Tibial artery (tissue), 4 donors: ENCODE data around the gene INPPL1.

Experiments
- DNase-seq, 2 donors: peaks; one replicate each; pipeline ENCODE4 v3.0.0-alpha.2; 2019
- H3K27ac ChIP-seq, 2 donors: fragments of 200-600 bp; sonication (generic) in 1 of 2; 1 replicate in 1 of 2; 2 replicates in 1 of 2; pipeline ENCODE4 v1.5.1; 2018 to 2019; ENCODE audit warnings: mild to moderate bottlenecking in 1 of 2
- H3K27me3 ChIP-seq, 2 donors: fragments of 200-600 bp; sonication (generic) in 1 of 2; one replicate each; pipeline versions ENCODE4 v1.5.1 to v1.6.0; 2016 to 2019
- H3K36me3 ChIP-seq, 3 donors: fragments of 200-600 bp; sonication (generic) in 2 of 3; one replicate each; pipeline ENCODE4 v1.5.1; 2016 to 2019; ENCODE audit warnings: mild to moderate bottlenecking in 2 of 3
- H3K4me1 ChIP-seq, 4 donors: fragments of 200-600 bp; sonication (generic) in 2 of 4; 1 replicate in 3 of 4; 2 replicates in 1 of 4; pipeline ENCODE4 v1.5.1; 2016 to 2019
- H3K4me3 ChIP-seq, 2 donors: fragments of 200-600 bp; sonication (generic) in 1 of 2; 1 replicate in 1 of 2; 2 replicates in 1 of 2; pipeline ENCODE4 v1.5.1; 2018 to 2019; ENCODE audit warnings: mild to moderate bottlenecking in 2 of 2
- H3K9me3 ChIP-seq, 3 donors: fragments of 200-600 bp; sonication (generic) in 1 of 3; one replicate each; pipeline ENCODE4 v1.5.1; 2016 to 2019
- intact Hi-C: fragments of 100-400 bp; cut with DNase I; formaldehyde crosslinking; loops from one replicate; pipeline ENCODE4 v1.15.0; 2023; ENCODE audit warnings: low total_unique reads
- TF ChIP-seq, protein P1 (sequence below), 2 experiments: fragments of 200-600 bp in 1 of 2; fragments of 450-650 bp in 1 of 2; IDR thresholded peaks; one replicate each; pipeline ENCODE4 v1.5.1; 2017 to 2019; ENCODE audit warnings: antibody characterized with exemption in 2 of 2, mild to moderate bottlenecking in 1 of 2, moderate library complexity in 1 of 2

The INPPL1 gene

DNA sequence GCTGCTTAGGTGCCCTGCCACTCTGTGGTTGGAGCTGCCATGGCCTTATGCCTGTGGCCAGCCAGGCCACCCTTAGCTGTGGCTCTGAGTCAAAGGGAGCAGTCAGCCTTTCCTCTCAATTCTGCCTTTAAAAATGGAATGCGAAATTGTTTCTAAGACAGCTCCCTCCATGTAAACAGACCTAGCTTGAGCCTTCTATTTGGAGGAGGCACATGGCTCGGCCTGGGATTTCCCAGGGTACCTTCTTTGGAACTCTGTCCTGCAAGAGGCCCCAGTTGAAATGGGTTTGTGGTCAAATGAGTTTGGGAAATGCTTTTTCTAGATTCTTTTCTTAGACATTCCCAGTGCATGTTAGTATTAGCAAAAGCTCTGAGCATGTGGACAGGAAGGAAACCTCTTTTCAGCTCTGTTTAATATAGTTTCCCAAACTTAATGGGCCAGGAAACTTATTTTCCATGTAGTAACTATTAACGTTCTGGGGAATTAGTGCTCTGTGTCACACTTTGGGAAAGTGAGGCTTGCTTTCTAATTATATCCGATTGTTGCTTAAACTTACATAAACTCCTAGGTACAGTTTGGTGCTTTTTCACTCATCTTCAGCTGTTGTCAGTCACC, 11.6 kb downstream of the INPPL1 start:
- no peaks in the 10 kb centered on the region for H3K9me3 ChIP-seq
- peaks cover 60 to 71% (median 66%) of the 10 kb centered on the region in 3 donors for H3K36me3 ChIP-seq
- intact Hi-C loops: no loop called here
- H3K4me3 ChIP-seq: no peak overlapping the region
- TF ChIP-seq, protein P1, sequence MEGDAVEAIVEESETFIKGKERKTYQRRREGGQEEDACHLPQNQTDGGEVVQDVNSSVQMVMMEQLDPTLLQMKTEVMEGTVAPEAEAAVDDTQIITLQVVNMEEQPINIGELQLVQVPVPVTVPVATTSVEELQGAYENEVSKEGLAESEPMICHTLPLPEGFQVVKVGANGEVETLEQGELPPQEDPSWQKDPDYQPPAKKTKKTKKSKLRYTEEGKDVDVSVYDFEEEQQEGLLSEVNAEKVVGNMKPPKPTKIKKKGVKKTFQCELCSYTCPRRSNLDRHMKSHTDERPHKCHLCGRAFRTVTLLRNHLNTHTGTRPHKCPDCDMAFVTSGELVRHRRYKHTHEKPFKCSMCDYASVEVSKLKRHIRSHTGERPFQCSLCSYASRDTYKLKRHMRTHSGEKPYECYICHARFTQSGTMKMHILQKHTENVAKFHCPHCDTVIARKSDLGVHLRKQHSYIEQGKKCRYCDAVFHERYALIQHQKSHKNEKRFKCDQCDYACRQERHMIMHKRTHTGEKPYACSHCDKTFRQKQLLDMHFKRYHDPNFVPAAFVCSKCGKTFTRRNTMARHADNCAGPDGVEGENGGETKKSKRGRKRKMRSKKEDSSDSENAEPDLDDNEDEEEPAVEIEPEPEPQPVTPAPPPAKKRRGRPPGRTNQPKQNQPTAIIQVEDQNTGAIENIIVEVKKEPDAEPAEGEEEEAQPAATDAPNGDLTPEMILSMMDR (IDR thresholded peaks at IDR 0.05): no peak
- peaks cover 0 to 39% (median 33%) of the 10 kb centered on the region in 4 donors for H3K4me1 ChIP-seq
- H3K27ac ChIP-seq: no peak overlapping the region
- peaks cover 0 to 7% of the 10 kb centered on the region in 2 donors for H3K27me3 ChIP-seq
- DNase-seq: no peak

DNA sequence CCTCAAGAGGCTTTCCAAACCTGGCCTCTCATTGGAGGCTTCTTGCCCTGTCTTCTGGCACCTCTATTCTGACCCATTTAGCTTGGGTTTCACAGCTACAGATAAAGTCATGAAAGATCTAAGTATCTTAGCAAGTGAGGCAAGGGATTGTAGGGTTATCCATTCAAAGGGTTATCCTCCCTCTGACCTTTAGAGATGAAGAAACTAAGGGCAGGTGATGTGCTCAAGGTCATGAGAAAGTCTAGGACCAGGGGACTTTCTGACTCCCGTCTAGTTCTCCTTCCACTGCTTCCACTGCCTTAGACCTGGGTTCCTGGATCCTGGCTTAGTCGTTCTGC, 12.2 kb downstream of the INPPL1 start:
- H3K27me3 ChIP-seq: peaks cover 0 to 12% of the 10 kb centered on the region in 2 donors
- H3K36me3 ChIP-seq: peaks cover 55 to 65% (median 61%) of the 10 kb centered on the region in 3 donors
- peaks cover 0 to 40% (median 33%) of the 10 kb centered on the region in 4 donors for H3K4me1 ChIP-seq
- no peaks in the 10 kb centered on the region for H3K9me3 ChIP-seq
- intact Hi-C loops: no loop called here
- no peak overlapping the region for H3K27ac ChIP-seq
- TF ChIP-seq, protein P1 (IDR thresholded peaks at IDR 0.05): no peak
- no peak overlapping the region for H3K4me3 ChIP-seq
- DNase-seq: no peak

DNA sequence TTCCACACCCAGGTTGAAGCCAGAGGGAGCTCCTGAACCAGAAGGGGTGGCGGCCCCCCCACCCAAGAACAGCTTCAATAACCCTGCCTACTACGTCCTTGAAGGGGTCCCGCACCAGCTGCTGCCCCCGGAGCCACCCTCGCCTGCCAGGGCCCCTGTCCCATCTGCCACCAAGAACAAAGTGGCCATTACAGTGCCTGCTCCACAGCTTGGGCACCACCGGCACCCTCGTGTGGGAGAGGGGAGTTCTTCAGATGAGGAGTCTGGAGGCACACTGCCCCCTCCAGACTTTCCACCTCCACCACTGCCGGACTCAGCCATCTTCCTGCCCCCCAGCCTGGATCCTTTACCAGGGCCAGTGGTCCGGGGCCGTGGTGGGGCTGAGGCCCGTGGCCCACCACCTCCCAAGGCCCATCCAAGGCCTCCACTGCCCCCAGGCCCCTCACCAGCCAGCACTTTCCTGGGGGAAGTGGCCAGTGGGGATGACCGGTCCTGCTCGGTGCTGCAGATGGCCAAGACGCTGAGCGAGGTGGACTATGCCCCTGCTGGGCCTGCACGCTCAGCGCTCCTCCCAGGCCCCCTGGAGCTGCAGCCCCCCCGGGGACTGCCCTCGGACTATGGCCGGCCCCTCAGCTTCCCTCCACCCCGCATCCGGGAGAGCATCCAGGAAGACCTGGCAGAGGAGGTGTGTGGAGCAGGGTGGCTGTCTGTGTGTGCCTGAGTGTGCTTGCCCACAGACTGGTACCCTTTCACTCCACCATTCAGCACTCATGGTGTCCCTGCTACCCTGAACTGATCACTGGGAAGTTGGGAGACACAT, 12.8 kb downstream of the INPPL1 start:
- peaks cover 49 to 59% (median 55%) of the 10 kb centered on the region in 3 donors for H3K36me3 ChIP-seq

DNA sequence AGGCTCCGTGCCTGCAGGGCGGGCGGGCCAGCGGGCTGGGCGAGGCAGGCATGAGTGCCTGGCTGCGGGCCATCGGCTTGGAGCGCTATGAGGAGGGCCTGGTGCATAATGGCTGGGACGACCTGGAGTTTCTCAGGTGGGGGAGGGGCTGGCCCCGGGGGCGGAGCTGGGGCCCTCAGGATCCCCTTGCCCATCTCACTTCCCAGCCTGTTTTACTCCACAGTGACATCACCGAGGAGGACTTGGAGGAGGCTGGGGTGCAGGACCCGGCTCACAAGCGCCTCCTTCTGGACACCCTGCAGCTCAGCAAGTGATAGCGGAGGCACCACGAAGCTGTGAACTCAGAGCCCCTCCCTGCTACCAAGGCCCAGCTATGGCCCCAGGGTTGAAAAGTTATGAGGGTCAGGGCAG, 13.5 kb downstream of the INPPL1 start:
- H3K27me3 ChIP-seq: peaks cover 0 to 25% of the 10 kb centered on the region in 2 donors
- DNase-seq: no peak
- TF ChIP-seq, protein P1 (IDR thresholded peaks at IDR 0.05): peak; percentile 55 to 71
- peaks cover 42 to 52% (median 48%) of the 10 kb centered on the region in 3 donors for H3K36me3 ChIP-seq
- peak overlapping the region; percentile 0 to 54 for H3K27ac ChIP-seq
- no peak overlapping the region for H3K4me3 ChIP-seq
- intact Hi-C loops: no loop called here
- peaks cover 0 to 40% (median 33%) of the 10 kb centered on the region in 4 donors for H3K4me1 ChIP-seq
- no peaks in the 10 kb centered on the region for H3K9me3 ChIP-seq

More for the DNA sequence above, 12.8 kb downstream of the INPPL1 start:
- peak overlapping the region; percentile 0 to 5 for H3K27ac ChIP-seq
- peaks cover 0 to 18% of the 10 kb centered on the region in 2 donors for H3K27me3 ChIP-seq
- no peak for DNase-seq
- H3K9me3 ChIP-seq: no peaks in the 10 kb centered on the region
- TF ChIP-seq, protein P1 (IDR thresholded peaks at IDR 0.05): no peak
- peaks cover 0 to 40% (median 33%) of the 10 kb centered on the region in 4 donors for H3K4me1 ChIP-seq
- H3K4me3 ChIP-seq: no peak overlapping the region
- intact Hi-C loops: no loop called here

DNA sequence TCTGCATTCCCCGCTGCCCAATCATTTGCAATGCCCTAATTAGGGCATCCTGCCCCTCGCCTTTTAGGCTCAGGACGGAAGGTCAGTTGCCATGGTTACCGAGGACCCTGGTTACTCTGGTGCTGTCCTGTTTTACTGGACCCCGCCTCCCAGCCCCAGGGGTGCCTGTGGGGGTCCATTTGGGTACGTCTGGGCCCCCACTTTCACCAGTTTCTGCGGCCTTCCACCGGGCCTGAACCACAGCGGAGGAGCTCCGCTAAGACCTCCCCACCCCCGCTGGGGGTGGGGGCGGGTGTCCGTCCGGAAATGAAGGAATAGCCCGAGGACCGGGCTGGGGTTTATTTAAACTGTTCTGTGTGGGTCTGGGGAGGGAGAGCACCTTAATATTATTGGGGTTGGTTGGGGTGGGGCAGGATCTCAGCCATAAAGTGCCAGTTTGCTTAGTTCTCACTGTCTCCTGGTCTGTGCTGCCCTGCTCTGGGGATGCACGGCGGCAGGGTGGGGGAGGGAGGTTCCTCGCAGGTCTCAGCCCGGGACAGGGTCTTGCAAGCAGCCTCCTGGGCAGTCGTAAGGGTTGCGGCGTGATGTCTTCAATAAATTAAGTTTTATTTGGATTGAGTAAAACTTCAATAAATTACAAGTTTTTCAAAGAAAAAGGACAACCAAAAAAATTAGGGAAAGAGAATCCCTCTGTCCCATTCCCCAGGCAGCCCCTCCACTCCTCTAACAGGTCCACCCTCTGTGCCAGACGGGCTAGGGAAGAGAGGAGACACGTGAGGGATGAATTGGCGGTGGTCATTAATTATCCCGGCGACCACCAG, 14.1 kb downstream of the INPPL1 start:
- H3K36me3 ChIP-seq: peaks cover 35 to 46% (median 41%) of the 10 kb centered on the region in 3 donors
- intact Hi-C loops: no loop called here
- H3K27ac ChIP-seq: peak overlapping the region; percentile 0 to 54
- H3K4me3 ChIP-seq: peak overlapping the region; percentile 44 to 55
- H3K9me3 ChIP-seq: no peaks in the 10 kb centered on the region
- DNase-seq: no peak
- peaks cover 4 to 32% of the 10 kb centered on the region in 2 donors for H3K27me3 ChIP-seq
- TF ChIP-seq, protein P1 (IDR thresholded peaks at IDR 0.05): no peak
- peaks cover 0 to 42% (median 35%) of the 10 kb centered on the region in 4 donors for H3K4me1 ChIP-seq
